DOHH2 (cell line): Measurements from ENCODE around the gene SPOCK2.

Experiments used
- EZH2phosphoT487 ChIP-seq: fragments of 200-600 bp; sonication (generic); IDR thresholded peaks from 2 replicates; pipeline ENCODE4 v1.6.1; 2017; ENCODE audit warnings: borderline replicate concordance, mild to moderate bottlenecking, antibody characterized with exemption, low read length, moderate library complexity, mixed read lengths
- TF ChIP-seq, protein P1 (sequence below): fragments of 200-600 bp; sonication (generic); IDR thresholded peaks from one replicate; pipeline ENCODE4 v1.5.1; 2014; ENCODE audit warnings: antibody characterized with exemption, mild to moderate bottlenecking, low read depth, low read length; ENCODE audit not compliant: poor library complexity, severe bottlenecking

DNA sequence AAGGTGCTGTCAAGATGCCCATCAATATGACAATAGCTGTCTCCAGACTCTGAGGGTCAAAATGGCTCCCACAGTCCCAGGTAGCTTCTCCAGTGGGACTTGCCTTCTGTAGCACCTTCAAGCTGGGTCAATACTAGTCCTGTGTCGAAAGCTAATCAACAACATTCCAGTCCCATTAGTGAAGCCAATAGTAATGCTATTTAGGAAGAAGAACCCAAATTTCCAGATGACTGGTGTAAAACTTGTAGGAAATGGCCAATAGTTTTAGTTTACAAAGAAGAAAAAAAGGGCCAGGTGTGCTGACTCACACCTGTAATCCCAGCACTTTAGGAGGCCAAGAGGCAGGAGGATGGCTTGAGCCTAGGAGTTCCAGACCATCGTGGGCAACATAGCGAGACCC is 2.0 kb upstream of the SPOCK2 start:
- TF ChIP-seq, protein P1, sequence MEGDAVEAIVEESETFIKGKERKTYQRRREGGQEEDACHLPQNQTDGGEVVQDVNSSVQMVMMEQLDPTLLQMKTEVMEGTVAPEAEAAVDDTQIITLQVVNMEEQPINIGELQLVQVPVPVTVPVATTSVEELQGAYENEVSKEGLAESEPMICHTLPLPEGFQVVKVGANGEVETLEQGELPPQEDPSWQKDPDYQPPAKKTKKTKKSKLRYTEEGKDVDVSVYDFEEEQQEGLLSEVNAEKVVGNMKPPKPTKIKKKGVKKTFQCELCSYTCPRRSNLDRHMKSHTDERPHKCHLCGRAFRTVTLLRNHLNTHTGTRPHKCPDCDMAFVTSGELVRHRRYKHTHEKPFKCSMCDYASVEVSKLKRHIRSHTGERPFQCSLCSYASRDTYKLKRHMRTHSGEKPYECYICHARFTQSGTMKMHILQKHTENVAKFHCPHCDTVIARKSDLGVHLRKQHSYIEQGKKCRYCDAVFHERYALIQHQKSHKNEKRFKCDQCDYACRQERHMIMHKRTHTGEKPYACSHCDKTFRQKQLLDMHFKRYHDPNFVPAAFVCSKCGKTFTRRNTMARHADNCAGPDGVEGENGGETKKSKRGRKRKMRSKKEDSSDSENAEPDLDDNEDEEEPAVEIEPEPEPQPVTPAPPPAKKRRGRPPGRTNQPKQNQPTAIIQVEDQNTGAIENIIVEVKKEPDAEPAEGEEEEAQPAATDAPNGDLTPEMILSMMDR, result no peak
- no peak for TF ChIP-seq EZH2phosphoT487
